ENCODE results near the gene TUBD1. TPM values are rescaled to one million over a fixed set of nuclear protein-coding genes. Genes with fewer than 3 reads are reported as not detected.

Gene TUBD1
- total and polyA plus RNA-seq, 8 donors = 5.9 to 28.6 (median 13.8) TPM; not detected in 1

DNA sequence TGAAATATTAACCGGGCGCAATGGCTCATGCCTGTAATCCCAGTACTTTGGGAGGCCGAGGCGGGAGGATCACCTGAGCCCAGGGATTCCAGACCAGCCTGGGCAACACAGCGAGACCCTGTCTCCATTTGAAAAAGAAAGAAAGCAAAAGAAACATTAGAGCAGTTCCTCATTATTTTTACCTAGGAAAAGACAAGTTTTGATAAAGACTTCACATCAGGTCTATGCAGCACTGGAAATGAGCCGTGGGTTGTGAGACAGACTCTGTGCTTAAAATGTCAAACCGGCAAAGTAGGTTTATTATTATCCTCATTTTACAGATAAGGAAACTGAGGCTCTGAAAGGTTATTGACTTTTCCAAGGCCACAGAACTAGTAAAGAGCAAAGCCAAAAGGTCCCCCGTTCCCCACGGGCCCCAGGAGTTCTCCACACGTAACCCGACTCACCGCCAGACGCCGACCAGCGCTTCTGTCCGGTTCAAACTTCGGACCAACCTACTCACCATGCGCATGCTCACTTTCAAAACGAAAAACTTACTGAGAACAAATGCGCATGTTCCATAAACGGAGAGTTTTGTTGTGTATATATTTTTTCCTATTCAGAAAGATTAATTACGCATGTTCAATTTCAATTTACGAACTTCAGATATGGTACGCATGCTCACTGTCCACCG, 356 bp downstream of the TUBD1 start:
- Histone ChIP-seq H3K4me1 (peaks cover 22 to 63% (median 50%) of the 10 kb centered on the region in 4 donors), H3K27me3 (no peaks in the 10 kb centered on the region), H3K27ac (peak overlapping the region; percentile 77 to 98 (median 92)), H3K36me3 (peaks cover 0 to 31% (median 23%) of the 10 kb centered on the region in 4 donors), H3K4me3 (peak overlapping the region; percentile 74 to 100 (median 87)), H3K9me3 (no peaks in the 10 kb centered on the region)
- intact Hi-C loops (cut with DNase I; ENCODE audit: low total_unique reads) = no loop called here
- no peak for DNase-seq
- no peak for TF ChIP-seq POLR2A (IDR thresholded peaks at IDR 0.05)
- TF ChIP-seq POLR2AphosphoS5 (IDR thresholded peaks at IDR 0.05) = peak in 1 of 3 donors; percentile 42
- WGBS, 5 donors = 2 to 5% (median 5%) methylated on average over 23 to 25 of the region's 25 CpGs

DNA sequence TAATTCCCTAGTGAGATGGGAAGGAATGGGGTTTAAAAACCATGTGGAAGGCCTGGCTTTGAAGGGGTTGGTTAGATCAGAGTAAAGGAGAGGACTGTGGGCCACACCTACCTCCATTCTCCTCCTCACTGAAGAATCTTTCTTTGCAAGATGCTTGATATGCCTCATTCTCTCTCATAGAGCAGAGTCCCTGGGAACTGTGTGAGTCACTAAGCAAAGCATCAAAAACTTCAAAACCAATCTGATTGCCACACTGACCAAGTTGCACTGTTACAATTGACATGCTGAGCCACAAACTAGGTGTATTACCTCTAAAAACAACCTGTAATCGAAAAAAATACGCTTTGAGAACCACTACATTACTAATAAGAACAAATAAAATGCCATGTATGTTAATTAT, 2.0 kb downstream of the TUBD1 start:
- intact Hi-C loops (cut with DNase I; ENCODE audit: low total_unique reads) = no loop called here

DNA sequence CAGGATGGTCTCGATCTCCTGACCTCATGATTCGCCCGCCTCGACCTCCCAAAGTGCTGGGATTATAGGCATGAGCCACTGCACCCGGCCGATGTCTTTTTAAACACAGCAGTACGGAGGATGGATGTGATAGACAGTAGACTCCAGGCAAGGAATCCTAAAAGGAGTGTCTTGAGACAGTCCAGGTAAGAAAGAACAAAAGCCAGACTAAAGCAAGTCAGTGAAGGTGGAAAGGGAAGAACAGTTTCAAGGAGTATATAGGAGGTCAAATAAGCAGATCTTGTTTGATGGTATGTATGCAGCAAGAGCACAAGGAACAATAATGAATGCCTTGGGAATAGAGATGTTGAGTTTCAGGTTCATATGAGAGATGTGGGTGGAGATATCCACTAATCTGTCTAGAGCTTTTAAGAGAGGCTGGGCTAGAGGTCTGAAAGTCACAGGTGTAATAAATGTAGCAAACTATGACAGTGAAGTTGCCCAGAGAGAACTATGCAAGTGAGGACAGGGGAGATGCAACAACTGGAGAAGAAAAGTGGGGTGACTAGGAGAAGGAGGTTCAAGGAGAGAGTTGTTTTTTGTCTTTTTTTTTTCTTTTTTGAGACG, 4.5 kb downstream of the TUBD1 start:
- intact Hi-C loops (cut with DNase I; ENCODE audit: low total_unique reads) = no loop called here
- Histone ChIP-seq H3K4me1 (peaks cover 8 to 30% (median 21%) of the 10 kb centered on the region in 4 donors), H3K36me3 (peaks cover 18 to 68% (median 62%) of the 10 kb centered on the region in 4 donors), H3K9me3 (no peaks in the 10 kb centered on the region), H3K4me3 (no peak overlapping the region), H3K27ac (no peak overlapping the region), H3K27me3 (no peaks in the 10 kb centered on the region)
- no peak for DNase-seq
- 96 to 99% (median 97%) methylated on average over 8 of the region's 8 CpGs for WGBS, 5 donors
- TF ChIP-seq EP300 (IDR thresholded peaks at IDR 0.05) (no peak), POLR2AphosphoS5 (IDR thresholded peaks at IDR 0.05) (no peak), POLR2A (IDR thresholded peaks at IDR 0.05) (no peak)
- TF ChIP-seq, protein P1, sequence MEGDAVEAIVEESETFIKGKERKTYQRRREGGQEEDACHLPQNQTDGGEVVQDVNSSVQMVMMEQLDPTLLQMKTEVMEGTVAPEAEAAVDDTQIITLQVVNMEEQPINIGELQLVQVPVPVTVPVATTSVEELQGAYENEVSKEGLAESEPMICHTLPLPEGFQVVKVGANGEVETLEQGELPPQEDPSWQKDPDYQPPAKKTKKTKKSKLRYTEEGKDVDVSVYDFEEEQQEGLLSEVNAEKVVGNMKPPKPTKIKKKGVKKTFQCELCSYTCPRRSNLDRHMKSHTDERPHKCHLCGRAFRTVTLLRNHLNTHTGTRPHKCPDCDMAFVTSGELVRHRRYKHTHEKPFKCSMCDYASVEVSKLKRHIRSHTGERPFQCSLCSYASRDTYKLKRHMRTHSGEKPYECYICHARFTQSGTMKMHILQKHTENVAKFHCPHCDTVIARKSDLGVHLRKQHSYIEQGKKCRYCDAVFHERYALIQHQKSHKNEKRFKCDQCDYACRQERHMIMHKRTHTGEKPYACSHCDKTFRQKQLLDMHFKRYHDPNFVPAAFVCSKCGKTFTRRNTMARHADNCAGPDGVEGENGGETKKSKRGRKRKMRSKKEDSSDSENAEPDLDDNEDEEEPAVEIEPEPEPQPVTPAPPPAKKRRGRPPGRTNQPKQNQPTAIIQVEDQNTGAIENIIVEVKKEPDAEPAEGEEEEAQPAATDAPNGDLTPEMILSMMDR (IDR thresholded peaks at IDR 0.05) = no peak

More for the DNA sequence above, 2.0 kb downstream of the TUBD1 start:
- no peaks in the 10 kb centered on the region for H3K9me3 ChIP-seq
- TF ChIP-seq POLR2A (IDR thresholded peaks at IDR 0.05) = no peak
- TF ChIP-seq POLR2AphosphoS5 (IDR thresholded peaks at IDR 0.05) = no peak
- no peak for TF ChIP-seq EP300 (IDR thresholded peaks at IDR 0.05)
- TF ChIP-seq, protein P1 (IDR thresholded peaks at IDR 0.05) = no peak
- H3K27ac ChIP-seq = no peak overlapping the region
- H3K36me3 ChIP-seq = peaks cover 0 to 46% (median 37%) of the 10 kb centered on the region in 4 donors
- peak overlapping the region in 1 of 4 donors; percentile 95 for H3K4me3 ChIP-seq
- H3K27me3 ChIP-seq = no peaks in the 10 kb centered on the region
- WGBS, 5 donors = 94 to 99% (median 98%) methylated on average over 2 of the region's 2 CpGs
- H3K4me1 ChIP-seq = peaks cover 21 to 48% (median 41%) of the 10 kb centered on the region in 4 donors
- DNase-seq = no peak

DNA sequence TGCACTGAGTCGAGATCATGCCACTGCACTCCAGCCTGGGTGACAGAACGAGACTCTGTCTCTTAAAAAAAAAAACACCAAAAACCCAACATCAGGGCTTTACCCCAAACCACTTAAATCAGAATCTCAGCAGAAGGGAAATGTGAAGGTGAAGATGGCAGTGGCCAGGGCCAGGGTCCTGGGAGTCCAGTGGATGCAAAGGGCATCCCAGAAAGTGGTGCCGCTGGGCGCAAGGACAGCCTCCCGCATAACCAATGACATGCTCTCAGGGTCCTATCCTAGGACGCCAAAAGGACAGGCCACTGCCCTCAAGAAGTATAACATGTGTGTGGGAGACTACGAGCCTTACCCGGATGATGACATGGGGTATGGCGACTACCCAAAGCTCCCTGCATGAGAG, 7.9 kb downstream of the TUBD1 start:
- Histone ChIP-seq H3K4me3 (no peak overlapping the region), H3K27ac (no peak overlapping the region), H3K9me3 (no peaks in the 10 kb centered on the region), H3K27me3 (no peaks in the 10 kb centered on the region), H3K36me3 (peaks cover 30 to 98% (median 90%) of the 10 kb centered on the region in 4 donors), H3K4me1 (peaks cover 0 to 7% (median 0%) of the 10 kb centered on the region in 4 donors)
- intact Hi-C loops (cut with DNase I; ENCODE audit: low total_unique reads) = no loop called here
- no peak for DNase-seq
- WGBS, 5 donors = 92 to 97% (median 95%) methylated on average over 9 of the region's 9 CpGs
- no peak for TF ChIP-seq POLR2A (IDR thresholded peaks at IDR 0.05)
- TF ChIP-seq, protein P1 (IDR thresholded peaks at IDR 0.05) = no peak
- TF ChIP-seq POLR2AphosphoS5 (IDR thresholded peaks at IDR 0.05) = no peak
- no peak for TF ChIP-seq EP300 (IDR thresholded peaks at IDR 0.05)
